Kidney tubule cell (primary cell): ENCODE results near the gene GLIPR1L1.
A peak's percentile ranks its signal among the peaks of the same experiment; 100 is the strongest.
"Not testable (repeated sequence)": the region's sequence is repeated elsewhere in the genome, so short reads cannot be mapped to it uniquely, and the experiment has no call there.

Source experiments
- DNase-seq: peaks from one replicate; pipeline ENCODE4 v3.0.0-alpha.2; 2018; ENCODE audit warnings: low spot score

Gene GLIPR1L1, protein sequence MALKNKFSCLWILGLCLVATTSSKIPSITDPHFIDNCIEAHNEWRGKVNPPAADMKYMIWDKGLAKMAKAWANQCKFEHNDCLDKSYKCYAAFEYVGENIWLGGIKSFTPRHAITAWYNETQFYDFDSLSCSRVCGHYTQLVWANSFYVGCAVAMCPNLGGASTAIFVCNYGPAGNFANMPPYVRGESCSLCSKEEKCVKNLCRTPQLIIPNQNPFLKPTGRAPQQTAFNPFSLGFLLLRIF

GRCh38 chr12:75334384-75335030 is at the start of gene GLIPR1L1:
GLIPR1L1 (plus strand) TSS chr12:75334670; CDS start chr12:75334729, 59 bp downstream.
- DNase-seq = peak; percentile 86

DNA sequence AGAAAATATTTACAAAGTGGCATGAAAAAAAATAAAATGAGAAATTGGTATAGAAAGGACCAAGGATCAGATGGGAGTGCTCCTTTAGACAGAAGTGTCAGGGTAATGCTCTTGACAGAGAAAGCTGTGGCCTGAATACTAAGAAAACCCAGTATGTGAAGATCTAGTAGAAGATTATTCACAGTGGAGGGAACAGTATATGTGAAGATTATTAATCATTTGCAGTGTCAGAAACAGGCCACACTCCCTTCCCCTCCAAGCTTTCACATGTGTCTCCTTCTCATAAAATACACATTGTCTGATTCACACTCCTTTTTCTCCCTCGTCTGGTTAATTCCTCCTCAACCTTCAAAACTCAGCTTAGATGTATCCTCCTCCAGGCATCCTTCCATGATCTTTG is 45.6 kb upstream of the GLIPR1L1 start:
- DNase-seq = no peak

DNA sequence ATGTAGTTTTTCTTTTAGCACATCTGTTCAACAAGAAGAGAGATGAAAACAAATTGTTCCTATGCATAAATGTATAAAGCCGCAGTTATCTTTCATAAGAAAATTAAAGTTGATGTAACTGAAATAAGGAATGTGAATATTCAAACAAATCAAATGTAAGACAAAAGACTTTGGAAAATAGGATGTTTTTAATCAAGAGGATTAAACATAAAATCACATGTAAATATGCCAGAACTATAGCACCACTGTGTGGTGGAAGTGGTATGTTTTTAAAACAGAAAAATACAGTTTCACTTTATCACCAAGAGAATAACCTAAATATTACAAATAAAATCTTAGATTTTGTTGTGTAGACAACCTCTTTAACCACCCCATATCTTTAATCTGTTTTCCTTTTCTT is 44.7 kb upstream of the GLIPR1L1 start:
- DNase-seq = no peak

- no peak for DNase-seq
Measured at GRCh38 chr12:75291014-75291413, 43.5 kb upstream of the GLIPR1L1 start.

GRCh38 chr12:75294336-75294735 is 40.1 kb upstream of the GLIPR1L1 start:
- DNase-seq = no peak

DNA sequence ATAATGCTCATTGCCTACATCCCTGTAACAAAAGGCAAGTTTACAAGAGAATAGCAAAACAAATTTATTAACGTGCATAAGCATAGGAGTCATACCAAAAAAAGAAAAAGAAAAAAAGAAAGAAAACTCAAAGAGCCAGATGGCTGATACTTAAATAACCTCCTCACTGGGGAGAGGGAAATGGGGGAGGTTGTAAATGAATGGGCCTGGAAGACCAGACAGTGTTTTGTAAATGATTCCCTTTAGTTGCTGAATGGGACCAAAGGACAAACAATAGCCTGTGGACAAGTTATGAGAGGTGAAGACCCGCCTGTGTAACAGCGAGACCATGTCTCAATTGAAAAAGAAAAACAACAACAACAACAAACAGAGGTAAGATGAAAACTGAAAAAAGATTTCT is 39.7 kb upstream of the GLIPR1L1 start:
- no peak for DNase-seq

DNA sequence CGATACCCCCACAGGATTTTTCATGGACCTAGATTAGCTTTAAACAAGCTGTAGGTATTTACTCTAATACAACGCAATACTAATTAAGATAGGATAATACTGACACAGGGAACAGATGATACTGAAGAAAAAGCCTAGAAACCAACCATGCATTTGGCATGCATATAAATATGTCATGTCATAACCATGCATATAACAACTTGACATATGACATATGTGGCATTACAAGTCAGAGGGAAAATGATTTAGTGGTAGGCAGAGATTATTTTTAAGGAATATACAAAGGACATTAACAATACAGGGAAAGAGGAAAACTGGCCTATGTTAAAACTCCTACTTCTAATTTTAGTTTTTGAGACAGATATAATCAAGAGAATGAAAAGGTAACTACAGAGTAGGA is 32.2 kb upstream of the GLIPR1L1 start:
- DNase-seq = no peak

- DNase-seq = no peak
Measured at GRCh38 chr12:75302781-75303180, 31.7 kb upstream of the GLIPR1L1 start.

GRCh38 chr12:75305412-75306332 is 28.8 kb upstream of the GLIPR1L1 start:
- DNase-seq = no peak

- DNase-seq = no peak
Measured at GRCh38 chr12:75308279-75308678, 26.2 kb upstream of the GLIPR1L1 start.

- DNase-seq = no peak
Measured at GRCh38 chr12:75311369-75311768, 23.1 kb upstream of the GLIPR1L1 start.

DNA sequence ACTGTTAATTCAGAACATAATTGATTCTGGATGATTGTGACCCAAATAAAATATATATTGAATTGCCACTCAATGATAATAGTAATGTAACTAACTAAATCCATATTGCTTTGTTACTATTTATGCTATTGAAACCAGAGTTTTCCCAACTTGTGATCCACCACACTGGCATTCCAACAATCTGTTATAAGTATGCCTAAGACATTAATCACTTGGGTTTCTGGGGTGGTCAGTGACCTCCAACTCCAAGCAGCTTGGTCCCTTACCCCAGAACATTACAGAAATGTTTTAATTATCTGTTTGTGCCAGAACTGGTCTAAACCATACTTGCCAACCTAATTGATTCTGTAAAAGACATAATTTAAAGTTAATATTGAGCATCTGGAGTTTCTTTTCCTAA is 19.0 kb upstream of the GLIPR1L1 start:
- DNase-seq = peak; percentile 74

DNA sequence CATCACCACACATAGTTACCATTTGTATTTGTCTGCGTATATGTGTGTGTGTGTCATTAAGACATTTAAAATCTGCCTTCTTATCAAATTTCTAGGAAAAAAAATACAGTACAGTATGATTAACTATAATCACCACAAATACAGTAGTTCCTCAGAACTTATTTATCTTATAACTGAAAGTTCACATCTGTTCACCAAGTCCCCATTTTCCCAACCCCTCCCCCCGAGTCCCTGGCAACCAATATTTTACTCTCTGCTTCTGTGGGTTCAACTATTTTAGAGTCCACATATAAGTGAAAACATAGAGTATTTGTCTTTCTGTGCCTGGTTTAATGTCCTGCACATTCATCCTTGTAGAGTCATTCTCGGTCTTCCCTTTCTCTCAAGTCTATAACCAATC is 16.7 kb upstream of the GLIPR1L1 start:
- no peak for DNase-seq

DNA sequence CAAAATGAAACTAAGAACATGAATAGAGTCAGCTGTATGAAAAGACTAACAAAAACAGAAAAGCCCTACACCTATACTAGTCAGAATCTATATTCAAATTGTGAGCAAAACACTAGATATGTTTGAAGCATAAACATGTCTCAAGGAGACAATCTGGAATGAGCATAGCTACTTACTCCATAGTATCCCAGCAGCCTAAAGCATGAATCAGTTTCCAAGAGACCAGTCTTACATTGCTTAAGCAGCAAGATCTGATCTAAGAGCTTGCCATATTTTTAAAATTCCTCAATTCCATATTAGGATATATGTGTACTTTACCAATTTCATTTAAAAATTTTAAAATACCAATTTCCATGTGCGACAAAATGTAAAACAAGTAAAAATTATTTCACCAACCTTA is 12.0 kb upstream of the GLIPR1L1 start:
- DNase-seq = no peak

- no peak for DNase-seq
Measured at GRCh38 chr12:75323663-75324062, 10.8 kb upstream of the GLIPR1L1 start.

DNA sequence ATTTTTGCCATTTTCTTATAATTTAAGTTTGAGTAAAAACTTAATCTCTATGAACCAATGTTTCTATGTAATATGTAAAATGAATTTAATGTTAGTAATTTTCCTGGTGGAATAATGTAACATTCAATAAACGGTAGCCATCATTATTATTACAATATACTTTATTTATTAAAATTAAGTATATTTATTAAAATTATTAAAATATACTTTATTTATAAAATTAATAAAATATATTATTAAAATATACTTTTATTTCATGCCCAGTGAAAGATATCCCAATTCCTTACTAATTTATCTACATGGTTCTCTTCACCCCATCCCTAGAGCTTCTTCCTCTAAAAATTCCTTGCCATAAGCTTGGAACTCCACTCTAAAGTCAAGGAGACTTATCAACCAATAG is 6.8 kb upstream of the GLIPR1L1 start:
- DNase-seq = no peak

DNA sequence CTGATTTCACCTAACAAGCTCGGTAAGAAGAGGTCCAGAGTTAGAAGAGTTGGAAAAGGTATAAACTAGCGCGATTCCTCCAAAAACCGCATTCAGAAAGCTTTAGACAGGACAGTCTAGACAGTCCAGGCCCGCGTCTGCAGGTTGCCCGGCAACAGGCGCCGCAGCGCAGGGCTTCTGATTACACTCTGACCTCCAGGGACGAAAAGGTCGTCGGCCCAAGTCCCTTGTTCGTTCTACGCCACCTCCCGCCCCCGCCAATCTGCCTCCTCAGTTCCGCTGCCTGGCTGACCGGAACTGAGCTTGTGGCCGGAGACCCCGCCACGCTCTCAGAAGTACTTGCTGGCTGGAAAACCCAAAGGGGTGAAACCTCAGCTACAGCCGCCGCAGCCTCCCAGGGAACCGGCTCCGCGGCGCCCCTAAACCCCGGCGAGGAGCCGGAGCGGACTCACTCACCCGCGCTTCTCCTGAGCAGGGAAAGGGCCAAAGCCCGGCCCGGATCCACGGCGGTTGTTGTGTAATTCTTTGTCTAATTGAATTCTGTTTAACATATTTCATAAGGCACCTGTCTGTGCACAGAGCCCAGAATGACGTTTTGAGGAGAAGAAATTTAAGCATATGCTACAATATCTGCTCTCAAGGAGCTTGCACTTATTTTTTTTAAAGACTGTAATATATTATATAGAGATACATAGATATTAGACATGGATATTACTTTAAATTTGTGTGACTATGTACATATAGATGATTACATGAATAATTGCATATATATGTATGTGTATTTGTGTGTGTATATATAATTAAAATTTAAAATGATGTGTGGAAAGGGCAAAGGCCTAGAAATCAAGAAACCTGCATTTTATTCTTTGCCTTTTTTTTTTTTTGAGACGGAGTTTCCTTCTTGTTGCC is 4.3 kb upstream of the GLIPR1L1 start, which contains the start of gene CAPS2:
CAPS2 (minus strand) TSS at position 407 of the 909 bp plus-strand sequence. CDS start 3,826 bp downstream, outside the sequence.
- DNase-seq = peak; percentile 84

DNA sequence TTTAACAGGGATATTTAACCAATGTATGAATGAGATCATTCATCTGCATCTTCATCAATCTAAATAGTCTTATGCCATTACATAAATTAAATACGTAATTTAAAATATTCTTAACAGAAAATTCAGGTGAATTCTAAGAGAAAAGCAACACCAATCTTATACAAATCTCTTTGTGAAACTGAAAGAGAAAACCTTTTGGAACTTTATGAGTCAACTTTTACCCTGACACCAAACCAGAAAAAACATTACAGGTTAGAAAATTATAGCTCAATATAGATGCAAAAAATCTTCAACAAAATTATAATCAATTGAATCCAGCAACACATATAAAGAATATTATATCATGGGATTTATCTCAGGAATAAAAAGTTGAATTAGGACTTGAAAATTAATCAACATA is 3.4 kb downstream of the GLIPR1L1 start:
- DNase-seq = no peak

DNA sequence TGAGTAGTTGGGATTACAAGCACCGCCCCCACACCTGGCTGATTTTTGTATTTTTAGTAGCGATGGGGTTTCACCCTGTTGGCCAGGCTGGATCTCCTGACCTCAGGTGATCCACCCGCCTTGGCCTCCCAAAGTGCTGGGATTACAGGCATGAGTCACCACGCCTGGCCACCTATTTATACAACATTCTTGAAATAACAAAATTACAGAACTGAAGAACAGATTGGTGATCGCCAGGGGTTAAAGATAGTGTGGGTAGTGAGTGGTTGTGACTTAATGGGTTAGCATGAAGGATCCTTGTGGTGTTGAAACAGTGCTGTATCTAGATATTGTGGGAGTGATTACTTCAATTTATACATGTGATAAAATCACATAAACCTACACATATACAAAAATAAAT is 7.4 kb downstream of the GLIPR1L1 start:
- peak; percentile 23 for DNase-seq

GRCh38 chr12:75345531-75345930 is 11.1 kb downstream of the GLIPR1L1 start:
- no peak for DNase-seq

- not testable (repeated sequence) for DNase-seq
Measured at GRCh38 chr12:75346215-75346614, 11.7 kb downstream of the GLIPR1L1 start.

DNA sequence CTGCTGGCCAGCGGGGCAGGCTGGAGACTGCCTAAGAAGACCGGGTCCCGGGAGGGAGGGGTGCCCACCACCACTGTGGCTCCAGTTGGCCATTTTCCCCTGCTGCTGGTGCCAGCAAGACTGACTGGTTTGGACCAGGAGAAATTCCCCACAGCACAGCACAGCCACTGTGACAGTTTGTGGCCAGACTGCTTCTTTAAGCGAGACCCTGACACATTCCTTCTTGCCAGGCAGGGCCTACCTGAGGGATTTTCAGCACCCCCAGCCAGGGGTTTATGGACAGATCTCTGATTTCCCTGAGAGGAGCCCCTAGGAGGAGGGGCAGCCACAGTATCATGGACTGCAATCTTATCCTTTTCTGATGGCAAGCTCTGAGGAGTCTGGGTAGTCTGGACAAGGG is 15.5 kb downstream of the GLIPR1L1 start:
- DNase-seq = no peak
